ENCODE data around the gene PSD4.

The PSD4 gene

DNA sequence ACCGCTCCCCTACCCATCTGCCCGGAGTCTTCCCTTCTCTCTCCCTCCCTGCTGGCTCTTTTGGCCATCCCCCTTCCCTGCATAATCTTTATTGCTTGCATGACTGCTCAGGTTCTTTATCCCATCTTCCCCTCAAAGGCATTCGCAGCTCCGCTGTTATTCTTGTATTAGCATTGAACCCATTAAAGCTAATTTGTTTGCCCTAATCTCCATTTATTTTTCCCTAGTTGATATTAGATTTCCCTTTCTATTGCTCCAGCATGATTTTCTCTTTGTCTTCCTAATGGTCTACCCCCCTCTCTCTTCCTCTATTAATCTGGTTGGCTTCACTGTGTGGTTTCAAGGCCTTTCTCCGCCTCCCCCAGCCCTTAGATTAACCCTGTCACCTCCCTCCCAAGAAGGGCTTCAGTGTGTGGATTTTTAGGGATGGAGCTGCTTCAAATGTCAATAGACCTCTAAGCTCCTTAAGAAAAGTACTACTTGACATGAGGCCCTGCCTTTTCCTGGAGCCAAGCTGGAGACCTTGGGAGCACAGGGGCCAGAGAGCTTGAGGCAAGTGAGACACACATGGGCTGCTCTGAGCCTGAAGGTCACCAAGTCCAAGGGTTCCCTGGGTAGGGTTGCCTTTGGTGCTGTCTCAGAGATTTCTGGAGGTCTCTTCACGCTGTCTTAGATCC, 84.8 kb downstream of the PSD4 start:
- DNase-seq (ENCODE audit: low read depth in 2 of 2, low spot score in 1 of 2): no peak

Data from stimulated activated CD8-positive, alpha-beta memory T cell treated with anti-CD3 and anti-CD28 coated beads, Interleukin-4, amount 100 ng/mL, for 4 hours (primary cell).